Kidney glomerular epithelial cell (primary cell): ENCODE measurements around the gene IL4.

Experiments
- DNase-seq: peaks from one replicate; lab custom pipeline; 2025; lab: John Stamatoyannopoulos, UW

The IL4 gene

DNA sequence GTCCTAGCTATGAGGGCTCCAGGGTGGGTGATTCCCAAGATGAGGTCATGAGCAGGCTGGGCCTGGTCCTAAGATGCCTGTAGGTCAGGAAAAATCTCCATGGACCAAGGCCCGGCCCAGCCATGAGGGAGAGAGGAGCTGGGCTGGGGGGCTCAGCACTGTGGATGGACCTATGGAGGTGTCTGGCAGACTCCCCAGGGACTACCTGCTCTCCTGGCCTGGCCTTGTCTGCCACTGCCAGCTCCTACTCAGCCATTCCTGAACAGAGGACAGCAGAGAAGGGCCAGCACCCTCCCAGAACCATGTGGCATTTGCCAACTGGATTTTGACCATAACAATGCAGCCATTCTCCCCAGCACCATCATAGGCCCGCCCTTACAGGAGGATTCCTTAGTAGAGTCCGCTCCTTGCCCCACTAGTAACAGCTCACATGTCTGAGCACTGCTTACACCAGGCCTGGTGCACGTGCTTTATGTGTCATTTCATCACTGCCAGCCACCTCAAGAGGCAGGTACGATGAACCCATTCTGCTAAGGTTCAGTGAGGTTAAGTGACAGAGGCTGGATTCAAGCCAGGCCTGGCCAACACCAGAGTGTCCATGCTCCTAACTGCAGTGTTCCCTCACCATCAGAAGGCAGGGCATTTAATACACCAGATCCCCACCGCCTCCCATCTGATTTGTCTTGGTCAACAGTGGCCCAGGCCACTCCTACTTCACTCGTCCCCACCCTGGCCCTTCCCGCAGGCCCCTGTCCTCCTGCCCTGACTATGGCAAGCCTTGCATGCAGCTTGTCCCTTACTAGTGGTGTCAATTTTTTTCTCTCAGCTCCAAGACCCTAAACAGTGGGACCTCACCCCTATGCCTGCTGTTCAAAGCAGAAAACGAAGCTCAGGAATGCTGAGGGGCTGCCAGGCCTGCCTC, 15.1 kb upstream of the IL4 start:
- DNase-seq = no peak

DNA sequence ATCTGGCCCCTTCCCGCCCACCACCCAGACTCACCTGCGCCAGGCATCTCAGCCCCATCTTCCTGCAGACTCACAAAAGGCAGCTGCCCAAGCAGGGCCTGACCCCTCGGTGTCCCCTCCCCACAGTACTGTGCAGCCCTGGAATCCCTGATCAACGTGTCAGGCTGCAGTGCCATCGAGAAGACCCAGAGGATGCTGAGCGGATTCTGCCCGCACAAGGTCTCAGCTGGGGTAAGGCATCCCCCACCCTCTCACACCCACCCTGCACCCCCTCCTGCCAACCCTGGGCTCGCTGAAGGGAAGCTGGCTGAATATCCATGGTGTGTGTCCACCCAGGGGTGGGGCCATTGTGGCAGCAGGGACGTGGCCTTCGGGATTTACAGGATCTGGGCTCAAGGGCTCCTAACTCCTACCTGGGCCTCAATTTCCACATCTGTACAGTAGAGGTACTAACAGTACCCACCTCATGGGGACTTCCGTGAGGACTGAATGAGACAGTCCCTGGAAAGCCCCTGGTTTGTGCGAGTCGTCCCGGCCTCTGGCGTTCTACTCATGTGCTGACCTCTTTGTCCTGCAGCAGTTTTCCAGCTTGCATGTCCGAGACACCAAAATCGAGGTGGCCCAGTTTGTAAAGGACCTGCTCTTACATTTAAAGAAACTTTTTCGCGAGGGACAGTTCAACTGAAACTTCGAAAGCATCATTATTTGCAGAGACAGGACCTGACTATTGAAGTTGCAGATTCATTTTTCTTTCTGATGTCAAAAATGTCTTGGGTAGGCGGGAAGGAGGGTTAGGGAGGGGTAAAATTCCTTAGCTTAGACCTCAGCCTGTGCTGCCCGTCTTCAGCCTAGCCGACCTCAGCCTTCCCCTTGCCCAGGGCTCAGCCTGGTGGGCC, 13.9 kb upstream of the IL4 start:
- no peak for DNase-seq

- no peak for DNase-seq
Measured at GRCh38 chr5:132661231-132662003, 12.4 kb upstream of the IL4 start.

GRCh38 chr5:132662004-132662401, 11.8 kb upstream of the IL4 start:
- no peak for DNase-seq

GRCh38 chr5:132662925-132663770, 10.6 kb upstream of the IL4 start:
- no peak for DNase-seq

GRCh38 chr5:132663771-132664695, 9.8 kb upstream of the IL4 start:
- no peak for DNase-seq

- no peak for DNase-seq
Measured at GRCh38 chr5:132664696-132665209, 9.0 kb upstream of the IL4 start.

DNA sequence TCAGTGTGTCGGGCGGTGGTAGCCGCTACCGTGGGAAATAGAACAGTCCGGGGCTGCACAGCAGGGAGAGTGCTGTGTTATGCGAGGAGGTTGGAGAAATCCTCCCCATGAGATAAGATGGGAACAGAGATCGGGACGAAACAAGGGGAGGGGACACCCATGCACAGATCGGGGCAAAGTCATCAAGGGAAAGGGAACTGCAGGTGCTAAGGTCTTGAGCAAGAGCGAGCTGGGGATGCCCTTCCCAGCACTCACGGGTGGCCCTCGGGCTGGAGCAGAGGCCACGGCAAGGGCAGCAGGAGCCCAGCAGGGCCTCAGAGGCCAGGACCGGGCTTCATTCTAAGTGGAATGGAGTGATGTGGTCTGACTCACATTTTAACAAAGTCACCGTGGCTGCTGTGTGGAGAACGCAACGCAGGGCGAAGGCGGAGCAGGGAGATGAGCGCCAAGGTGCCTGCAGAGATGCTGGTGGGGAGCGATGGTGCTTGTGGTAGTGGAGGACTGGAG, 8.2 kb upstream of the IL4 start:
- no peak for DNase-seq

- no peak for DNase-seq
Measured at GRCh38 chr5:132666310-132667123, 7.3 kb upstream of the IL4 start.

DNA sequence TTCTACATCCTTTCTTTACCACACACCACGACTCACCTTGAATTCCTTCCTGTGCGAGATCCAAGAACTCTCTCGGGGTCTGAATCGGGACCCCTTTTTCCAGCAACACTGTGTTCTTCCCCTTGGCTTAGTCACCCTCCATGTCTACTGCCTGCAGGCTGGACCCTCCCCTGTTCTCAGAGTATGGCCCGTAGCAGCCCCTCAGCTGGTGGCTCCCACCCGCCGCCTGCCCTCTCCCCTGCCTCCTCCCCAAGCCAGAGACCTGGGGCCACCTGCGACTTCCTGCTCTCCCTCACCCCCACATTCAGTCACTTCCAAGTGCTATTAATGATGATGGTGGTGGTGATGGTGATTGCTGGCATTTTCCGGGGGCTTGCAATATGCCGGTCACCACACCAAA, 6.5 kb upstream of the IL4 start:
- no peak for DNase-seq

GRCh38 chr5:132667761-132668705, 5.8 kb upstream of the IL4 start:
- DNase-seq = no peak

GRCh38 chr5:132668706-132669454, 4.9 kb upstream of the IL4 start:
- DNase-seq = no peak

- DNase-seq = no peak
Measured at GRCh38 chr5:132669455-132669820, 4.4 kb upstream of the IL4 start.

GRCh38 chr5:132669966-132670882, 3.6 kb upstream of the IL4 start:
- DNase-seq = no peak

GRCh38 chr5:132671000-132671399, 2.8 kb upstream of the IL4 start:
- no peak for DNase-seq

DNA sequence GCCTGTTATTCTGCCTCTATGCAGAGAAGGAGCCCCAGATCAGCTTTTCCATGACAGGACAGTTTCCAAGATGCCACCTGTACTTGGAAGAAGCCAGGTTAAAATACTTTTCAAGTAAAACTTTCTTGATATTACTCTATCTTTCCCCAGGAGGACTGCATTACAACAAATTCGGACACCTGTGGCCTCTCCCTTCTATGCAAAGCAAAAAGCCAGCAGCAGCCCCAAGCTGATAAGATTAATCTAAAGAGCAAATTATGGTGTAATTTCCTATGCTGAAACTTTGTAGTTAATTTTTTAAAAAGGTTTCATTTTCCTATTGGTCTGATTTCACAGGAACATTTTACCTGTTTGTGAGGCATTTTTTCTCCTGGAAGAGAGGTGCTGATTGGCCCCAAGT, 301 bp upstream of the IL4 start:
- DNase-seq = no peak
